Measurements from ENCODE around the gene PRDM16.

DNA sequence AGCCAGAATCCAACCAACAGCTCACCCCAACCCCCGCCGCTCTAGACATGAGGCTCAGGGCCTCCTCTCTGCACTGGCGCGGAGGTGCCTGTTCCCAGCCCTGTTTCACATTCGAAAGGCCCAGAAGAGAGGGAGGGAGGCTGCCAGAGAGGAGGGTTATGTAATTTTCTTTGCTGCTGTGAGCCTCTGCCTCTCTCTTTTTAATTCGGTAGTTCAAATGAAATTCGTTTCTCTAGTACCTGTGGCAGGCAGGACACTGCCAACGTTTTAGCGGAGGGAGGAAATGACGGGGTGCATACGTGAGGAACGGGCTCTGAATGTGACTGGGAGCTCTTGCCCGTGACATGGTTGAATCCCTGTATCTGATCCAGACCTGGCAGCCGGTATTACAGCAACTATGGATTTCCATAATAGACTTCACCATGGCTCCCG, 9.4 kb downstream of the PRDM16 start:
- TF ChIP-seq, protein P1, sequence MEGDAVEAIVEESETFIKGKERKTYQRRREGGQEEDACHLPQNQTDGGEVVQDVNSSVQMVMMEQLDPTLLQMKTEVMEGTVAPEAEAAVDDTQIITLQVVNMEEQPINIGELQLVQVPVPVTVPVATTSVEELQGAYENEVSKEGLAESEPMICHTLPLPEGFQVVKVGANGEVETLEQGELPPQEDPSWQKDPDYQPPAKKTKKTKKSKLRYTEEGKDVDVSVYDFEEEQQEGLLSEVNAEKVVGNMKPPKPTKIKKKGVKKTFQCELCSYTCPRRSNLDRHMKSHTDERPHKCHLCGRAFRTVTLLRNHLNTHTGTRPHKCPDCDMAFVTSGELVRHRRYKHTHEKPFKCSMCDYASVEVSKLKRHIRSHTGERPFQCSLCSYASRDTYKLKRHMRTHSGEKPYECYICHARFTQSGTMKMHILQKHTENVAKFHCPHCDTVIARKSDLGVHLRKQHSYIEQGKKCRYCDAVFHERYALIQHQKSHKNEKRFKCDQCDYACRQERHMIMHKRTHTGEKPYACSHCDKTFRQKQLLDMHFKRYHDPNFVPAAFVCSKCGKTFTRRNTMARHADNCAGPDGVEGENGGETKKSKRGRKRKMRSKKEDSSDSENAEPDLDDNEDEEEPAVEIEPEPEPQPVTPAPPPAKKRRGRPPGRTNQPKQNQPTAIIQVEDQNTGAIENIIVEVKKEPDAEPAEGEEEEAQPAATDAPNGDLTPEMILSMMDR (IDR thresholded peaks at IDR 0.05), result no peak
- no peak for TF ChIP-seq POLR2A (IDR thresholded peaks at IDR 0.05)

Data from testis (tissue), 2 donors.